ENCODE data around the gene MYH16. TPM values are rescaled to one million over a fixed set of nuclear protein-coding genes. Genes with fewer than 3 reads are reported as not detected.

Gene MYH16
- total RNA-seq, 1 experiment from 2014 or later = 0.57 TPM

DNA sequence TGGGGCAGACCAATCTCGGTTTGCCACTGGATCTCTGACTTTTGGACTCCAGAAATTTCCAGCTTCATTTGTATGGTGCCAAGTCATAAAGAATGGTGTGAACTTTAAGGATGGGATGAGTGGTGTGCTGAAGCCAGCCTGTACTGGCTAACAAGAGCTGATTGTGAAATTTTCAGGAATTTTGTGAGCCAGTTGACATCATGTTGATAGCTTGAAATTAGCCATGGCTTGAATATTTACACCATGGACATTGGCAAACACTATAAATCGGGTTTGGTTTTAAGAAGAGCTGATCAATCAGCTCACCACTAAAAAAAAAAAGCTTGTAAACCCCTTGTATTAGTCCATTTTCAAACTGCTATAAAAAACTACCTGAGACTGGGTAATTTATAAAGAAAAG lies 14.1 kb upstream of the MYH16 start:
- Histone ChIP-seq H2AFZ (ENCODE audit: low read depth, low read length, poor library complexity, severe bottlenecking) (no peak overlapping the region), H3K4me2 (ENCODE audit: low read length) (no peak overlapping the region), H3K27ac (ENCODE audit: low read depth, low read length) (no peak overlapping the region), H3K9me2 (ENCODE audit: insufficient read depth) (no peaks in the 10 kb centered on the region), H3K9ac (ENCODE audit: low read length) (no peak overlapping the region), H3K4me3 (replicated peaks in 1 of 2; ENCODE audit: low read depth in 1 of 2, low read length in 2 of 2) (no peak overlapping the region), H3K79me2 (ENCODE audit: insufficient read depth, low read length) (no peaks in the 10 kb centered on the region), H3K27me3 (ENCODE audit: insufficient read depth, low read length) (no peaks in the 10 kb centered on the region), H3K4me1 (ENCODE audit: control insufficient read depth in 1 of 2, insufficient read depth in 2 of 2, low read length in 2 of 2) (peaks cover 0 to 5% of the 10 kb centered on the region in 2 experiments; a peak in 2 of 4 replicates), H3K36me3 (ENCODE audit: control insufficient read depth in 1 of 2, insufficient read depth in 2 of 2, low read length in 2 of 2) (no peaks in the 10 kb centered on the region), H4K20me1 (ENCODE audit: insufficient read depth) (no peaks in the 10 kb centered on the region), H3K9me3 (ENCODE audit: control insufficient read depth in 1 of 2, insufficient read depth in 1 of 2, low read depth in 1 of 2, low read length in 2 of 2) (no peaks in the 10 kb centered on the region)
- no peak for TF ChIP-seq ZFX (IDR thresholded peaks at IDR 0.05)
- TF ChIP-seq, protein P1, sequence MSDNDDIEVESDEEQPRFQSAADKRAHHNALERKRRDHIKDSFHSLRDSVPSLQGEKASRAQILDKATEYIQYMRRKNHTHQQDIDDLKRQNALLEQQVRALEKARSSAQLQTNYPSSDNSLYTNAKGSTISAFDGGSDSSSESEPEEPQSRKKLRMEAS (IDR thresholded peaks at IDR 0.05) = no peak
- no peak for TF ChIP-seq POLR2AphosphoS5 (IDR thresholded peaks at IDR 0.05; ENCODE audit: low read depth, low read length)
- ATAC-seq (no peak), DNase-seq (ENCODE audit: low read depth, low spot score) (no peak)
- intact Hi-C loops (cut with micrococcal nuclease) = no loop called here
- POLR2A ChIA-PET = no interaction called here
- BruUV-seq (replicated peaks) = no TSS peak
- CTCF ChIA-PET = no interaction called here
- RAD21 ChIA-PET (ENCODE audit: low non-redundant PET in 1 of 2, low total read pairs in 2 of 2, uncharacterized antibody in 2 of 2, unreplicated experiment in 2 of 2) = no interaction called here

DNA sequence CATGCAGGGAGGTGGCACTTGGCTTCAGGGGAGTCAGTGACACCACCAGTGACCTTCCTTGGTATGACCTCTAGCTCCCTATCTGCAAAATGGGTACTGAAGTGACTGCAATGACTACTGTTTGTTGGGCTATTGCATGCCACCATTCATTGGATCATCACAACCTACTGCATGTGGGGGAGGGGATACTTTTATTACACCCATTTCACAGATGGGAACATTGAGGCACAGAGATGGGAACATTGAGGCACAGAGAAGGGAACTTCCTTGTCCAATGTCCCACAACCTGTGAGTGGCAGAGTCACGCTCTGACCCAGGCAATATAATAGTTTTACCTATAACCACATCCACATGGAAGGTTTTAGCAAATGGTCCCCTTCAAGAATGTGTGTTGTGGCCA lies 12.2 kb upstream of the MYH16 start:
- DNase-seq (ENCODE audit: low read depth, low spot score) = no peak
- TF ChIP-seq ELF1 (IDR thresholded peaks at IDR 0.05; ENCODE audit: borderline replicate concordance, low read depth) (no peak), SRF (IDR thresholded peaks at IDR 0.05; ENCODE audit: low read depth) (no peak), ZNF274 (IDR thresholded peaks at IDR 0.05; ENCODE audit: low read depth, low read length) (no peak), RAD21 (IDR thresholded peaks at IDR 0.05; ENCODE audit: low read depth) (no peak), FOSL1 (IDR thresholded peaks at IDR 0.05; ENCODE audit: low read depth) (no peak)
- Histone ChIP-seq H3K79me2 (ENCODE audit: insufficient read depth, low read length) (no peaks in the 10 kb centered on the region), H2AFZ (ENCODE audit: low read depth, low read length, poor library complexity, severe bottlenecking) (no peak overlapping the region), H3K9me3 (ENCODE audit: control insufficient read depth in 1 of 2, insufficient read depth in 1 of 2, low read depth in 1 of 2, low read length in 2 of 2) (no peaks in the 10 kb centered on the region), H3K4me1 (ENCODE audit: control insufficient read depth in 1 of 2, insufficient read depth in 2 of 2, low read length in 2 of 2) (peaks cover 0 to 5% of the 10 kb centered on the region in 2 experiments; a peak in 2 of 4 replicates), H3K36me3 (ENCODE audit: control insufficient read depth in 1 of 2, insufficient read depth in 2 of 2, low read length in 2 of 2) (no peaks in the 10 kb centered on the region), H3K9me2 (ENCODE audit: insufficient read depth) (no peaks in the 10 kb centered on the region), H3K9ac (ENCODE audit: low read length) (no peak overlapping the region), H3K4me3 (replicated peaks in 1 of 2; ENCODE audit: low read depth in 1 of 2, low read length in 2 of 2) (no peak overlapping the region), H3K4me2 (ENCODE audit: low read length) (no peak overlapping the region), H3K27ac (ENCODE audit: low read depth, low read length) (no peak overlapping the region), H3K27me3 (ENCODE audit: insufficient read depth, low read length) (no peaks in the 10 kb centered on the region), H4K20me1 (ENCODE audit: insufficient read depth) (no peaks in the 10 kb centered on the region)
- BruUV-seq (replicated peaks) = no TSS peak
- ATAC-seq = no peak
- ChIA-PET CTCF (no interaction called here), RAD21 (ENCODE audit: low non-redundant PET in 1 of 2, low total read pairs in 2 of 2, uncharacterized antibody in 2 of 2, unreplicated experiment in 2 of 2) (no interaction called here), POLR2A (no interaction called here)
- intact Hi-C loops (cut with micrococcal nuclease) = no loop called here

All from HCT116 (cell line).